AG10803 (cell line): ENCODE measurements around the gene NTN1.
"Not testable (repeated sequence)": the region's sequence is repeated elsewhere in the genome, so short reads cannot be mapped to it uniquely, and the experiment has no call there.

Experiments used
- DNase-seq: peaks from one replicate; pipeline ENCODE4 v3.0.0; 2010; ENCODE audit warnings: low read depth
- H3K4me3 ChIP-seq: 2 replicates; pipeline ENCODE4 v1.5.1; 2011; ENCODE audit warnings: mild to moderate bottlenecking, low read length, control low read depth
- TF ChIP-seq, protein P1 (sequence below): conservative IDR thresholded peaks from 2 replicates; pipeline ENCODE4 v1.5.1; 2011; ENCODE audit warnings: mild to moderate bottlenecking, low read length, control low read depth, inconsistent platforms

NTN1 gene

DNA sequence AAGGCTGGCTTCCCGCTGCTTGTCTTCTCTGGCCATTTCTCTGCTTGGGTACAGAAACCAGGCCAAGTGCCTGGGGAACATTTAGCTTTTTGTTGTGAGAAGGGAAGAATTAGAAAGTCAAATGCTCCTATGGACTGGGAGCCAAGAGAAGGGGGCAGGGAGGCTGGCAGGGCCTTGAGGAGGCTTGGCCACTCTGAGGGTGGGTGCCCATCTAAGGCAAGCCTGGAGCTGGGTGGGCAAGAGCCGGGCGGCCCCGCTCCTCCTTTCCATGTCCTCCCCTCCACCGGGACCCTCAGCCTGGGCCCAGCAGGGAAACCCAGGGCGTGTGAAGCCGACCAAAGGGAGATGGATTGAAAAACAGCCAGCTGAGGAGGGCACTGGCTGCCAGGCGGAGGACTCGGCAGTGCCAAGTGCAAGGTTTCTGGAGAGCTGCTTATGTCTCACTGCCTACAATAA is 69.4 kb downstream of the NTN1 start:
- TF ChIP-seq, protein P1, sequence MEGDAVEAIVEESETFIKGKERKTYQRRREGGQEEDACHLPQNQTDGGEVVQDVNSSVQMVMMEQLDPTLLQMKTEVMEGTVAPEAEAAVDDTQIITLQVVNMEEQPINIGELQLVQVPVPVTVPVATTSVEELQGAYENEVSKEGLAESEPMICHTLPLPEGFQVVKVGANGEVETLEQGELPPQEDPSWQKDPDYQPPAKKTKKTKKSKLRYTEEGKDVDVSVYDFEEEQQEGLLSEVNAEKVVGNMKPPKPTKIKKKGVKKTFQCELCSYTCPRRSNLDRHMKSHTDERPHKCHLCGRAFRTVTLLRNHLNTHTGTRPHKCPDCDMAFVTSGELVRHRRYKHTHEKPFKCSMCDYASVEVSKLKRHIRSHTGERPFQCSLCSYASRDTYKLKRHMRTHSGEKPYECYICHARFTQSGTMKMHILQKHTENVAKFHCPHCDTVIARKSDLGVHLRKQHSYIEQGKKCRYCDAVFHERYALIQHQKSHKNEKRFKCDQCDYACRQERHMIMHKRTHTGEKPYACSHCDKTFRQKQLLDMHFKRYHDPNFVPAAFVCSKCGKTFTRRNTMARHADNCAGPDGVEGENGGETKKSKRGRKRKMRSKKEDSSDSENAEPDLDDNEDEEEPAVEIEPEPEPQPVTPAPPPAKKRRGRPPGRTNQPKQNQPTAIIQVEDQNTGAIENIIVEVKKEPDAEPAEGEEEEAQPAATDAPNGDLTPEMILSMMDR, result no peak
- H3K4me3 ChIP-seq, result no peak overlapping the region
- no peak for DNase-seq

DNA sequence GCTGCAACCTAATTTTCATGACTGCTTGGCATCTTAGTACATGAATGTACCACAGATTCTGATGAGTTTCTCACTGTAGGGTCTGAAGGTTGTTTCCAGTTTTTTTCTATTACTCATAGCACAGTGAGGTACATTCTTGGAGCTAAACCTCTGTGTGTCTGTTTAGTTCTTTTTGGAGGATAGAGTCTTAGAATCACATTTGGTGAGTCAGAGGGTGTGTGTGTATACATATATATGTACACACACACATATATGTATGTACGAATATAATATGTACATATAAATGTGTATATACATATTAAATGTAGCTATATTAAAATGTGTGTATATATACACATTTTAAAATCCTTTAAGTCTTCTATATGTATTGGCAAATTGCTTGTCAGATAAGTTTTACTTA is 72.9 kb downstream of the NTN1 start:
- TF ChIP-seq, protein P1, result no peak
- DNase-seq, result no peak
- no peak overlapping the region for H3K4me3 ChIP-seq

DNA sequence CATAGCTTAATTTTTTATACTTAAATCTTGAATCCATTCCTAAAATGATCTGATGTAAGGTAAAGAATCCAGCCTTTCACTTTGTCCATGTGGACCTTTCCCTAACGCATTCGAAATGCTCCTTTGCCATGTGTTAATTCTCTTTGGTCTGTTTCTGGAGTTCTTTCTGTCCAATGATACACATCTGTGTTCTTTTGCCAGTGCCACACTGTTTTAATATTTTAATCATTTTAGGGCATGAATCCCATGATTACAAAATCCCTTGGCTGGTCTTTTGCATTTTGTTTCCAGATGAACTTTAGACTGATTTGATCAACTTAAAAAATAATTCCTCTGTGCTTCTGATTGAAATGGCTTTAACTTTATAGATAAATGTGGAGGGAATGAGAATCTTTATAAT is 74.1 kb downstream of the NTN1 start:
- TF ChIP-seq, protein P1, result no peak
- H3K4me3 ChIP-seq, result no peak overlapping the region
- peak; percentile 6 for DNase-seq

DNA sequence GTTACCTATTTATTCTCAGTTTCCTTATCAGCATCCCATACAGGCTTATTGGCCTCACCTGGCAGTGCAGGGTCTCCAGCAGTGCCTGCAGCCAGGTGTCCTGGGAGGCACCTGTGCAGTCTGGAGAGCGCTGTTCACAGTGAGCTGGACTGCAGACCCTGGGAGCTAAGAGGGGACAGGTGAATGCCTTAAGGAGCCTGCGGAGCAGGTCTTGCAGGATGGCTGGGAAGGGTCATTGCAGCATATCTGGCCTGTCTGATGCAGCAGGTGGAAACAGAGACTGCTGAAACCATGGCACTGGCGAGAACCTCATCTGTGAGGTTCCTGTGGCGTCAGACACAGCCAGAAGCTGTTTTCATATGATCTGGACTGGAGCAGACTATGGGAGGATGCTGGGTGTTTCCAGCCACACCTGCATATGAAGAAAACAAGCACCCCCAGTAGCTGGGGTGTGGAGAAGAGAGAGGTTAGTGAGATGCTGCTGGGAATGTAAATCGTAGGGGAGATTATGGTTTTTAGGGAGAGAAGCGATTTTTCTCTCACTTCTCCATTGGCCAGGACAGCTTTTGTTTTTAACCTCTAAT is 77.0 kb downstream of the NTN1 start:
- H3K4me3 ChIP-seq, result no peak overlapping the region
- no peak for DNase-seq
- TF ChIP-seq, protein P1, result no peak

DNA sequence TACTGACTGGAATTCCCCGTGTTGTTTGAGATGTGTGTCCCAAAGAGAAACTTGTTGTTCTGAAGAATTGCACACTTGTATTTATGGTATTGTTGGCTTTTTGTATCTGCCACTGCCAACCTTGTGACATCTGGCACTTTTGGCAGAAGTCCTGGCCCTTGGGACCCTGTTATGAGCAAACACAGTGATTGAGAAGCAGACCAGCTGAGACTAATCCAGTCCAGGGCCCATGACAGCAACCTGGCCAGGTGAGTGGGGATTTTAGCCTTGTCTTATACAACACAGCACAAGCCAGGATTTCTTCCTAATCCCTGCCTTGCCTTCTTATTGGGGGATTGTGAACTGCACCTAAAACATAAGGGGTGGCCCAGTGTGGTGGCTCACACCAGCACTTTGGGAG is 80.0 kb downstream of the NTN1 start:
- no peak for DNase-seq
- H3K4me3 ChIP-seq, result no peak overlapping the region
- TF ChIP-seq, protein P1, result no peak

DNA sequence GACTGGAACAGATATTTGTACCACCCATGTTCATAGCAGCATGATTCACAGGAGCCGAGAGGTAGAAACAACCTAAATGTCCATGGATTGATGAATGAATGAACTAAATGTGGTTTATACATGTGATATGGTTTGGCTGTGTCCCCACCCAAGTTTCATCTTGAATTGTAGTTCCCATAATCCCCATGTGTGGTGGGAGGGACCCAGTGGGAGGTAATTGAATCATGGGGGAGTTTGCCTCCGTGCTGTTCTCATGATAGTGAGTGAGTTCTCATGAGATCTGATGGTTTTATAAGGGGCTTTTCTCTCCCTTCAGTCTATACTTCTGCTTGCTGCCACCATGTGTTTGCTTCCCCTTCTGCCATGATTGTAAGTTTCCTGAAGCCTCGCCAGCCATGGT is 81.9 kb downstream of the NTN1 start:
- not testable (repeated sequence) for DNase-seq, H3K4me3 ChIP-seq

DNA sequence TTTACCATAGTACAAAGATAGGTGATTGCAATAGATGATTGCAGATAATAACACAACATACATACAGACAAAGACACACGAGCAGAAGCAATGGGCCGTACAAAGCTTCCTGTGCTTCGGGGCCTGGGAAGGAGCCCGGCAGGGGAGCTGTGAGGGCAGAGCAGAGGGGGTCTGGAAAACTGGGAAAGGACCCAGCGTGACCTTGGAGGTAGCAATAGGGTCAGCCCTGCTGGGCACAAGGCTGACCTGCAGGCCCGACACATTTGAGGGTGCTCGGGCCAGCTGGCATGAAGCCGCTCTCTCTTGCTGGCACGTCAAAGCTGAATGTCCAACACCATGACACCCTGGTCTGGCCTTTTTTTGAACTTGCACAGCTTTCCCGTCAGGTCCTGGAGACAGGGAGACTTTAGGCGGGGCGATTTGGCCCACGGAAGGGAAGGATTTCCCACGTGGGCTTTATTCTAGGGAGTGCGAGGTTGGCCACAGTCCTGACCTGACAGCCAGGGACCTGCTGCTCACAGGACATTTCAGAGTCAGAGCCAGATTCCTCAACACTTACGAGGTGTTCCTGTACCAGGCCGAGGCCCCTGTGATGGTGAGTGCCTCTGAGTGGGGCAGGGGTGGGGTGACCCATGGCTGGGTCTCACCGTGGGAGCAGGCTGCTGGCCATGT is 83.2 kb downstream of the NTN1 start:
- DNase-seq, result no peak
- no peak overlapping the region for H3K4me3 ChIP-seq
- TF ChIP-seq, protein P1, result no peak
